GM18909 (cell line): ENCODE measurements around the gene STAB2.

ENCODE experiments used
- ATAC-seq: cut with Tn5 transposase; IDR thresholded peaks from one replicate; pipeline ENCODE4 v1.9.1; 2021; ENCODE audit warnings: mild to moderate bottlenecking; ENCODE audit not compliant: unreplicated experiment, poor library complexity

The STAB2 gene

GRCh38 chr12:103731539-103731938 lies 144.5 kb downstream of the STAB2 start:
- ATAC-seq: no peak

- no peak for ATAC-seq
These were observed 147.8 kb downstream of the STAB2 start for GRCh38 chr12:103734863-103735262.

GRCh38 chr12:103735291-103735690 lies 148.2 kb downstream of the STAB2 start:
- ATAC-seq: no peak

- no peak for ATAC-seq
These were observed 149.5 kb downstream of the STAB2 start for GRCh38 chr12:103736572-103736971.

GRCh38 chr12:103737881-103738280 lies 150.8 kb downstream of the STAB2 start:
- ATAC-seq: no peak

- ATAC-seq: no peak
These were observed 155.4 kb downstream of the STAB2 start for GRCh38 chr12:103742349-103742932.

GRCh38 chr12:103743788-103744187 lies 156.7 kb downstream of the STAB2 start:
- ATAC-seq: no peak

GRCh38 chr12:103745962-103746361 lies 158.9 kb downstream of the STAB2 start:
- ATAC-seq: no peak

- no peak for ATAC-seq
These were observed 160.9 kb downstream of the STAB2 start for GRCh38 chr12:103748002-103748401.

- ATAC-seq: no peak
These were observed 161.8 kb downstream of the STAB2 start for GRCh38 chr12:103748875-103749274.

- ATAC-seq: no peak
These were observed 164.1 kb downstream of the STAB2 start for GRCh38 chr12:103751171-103751570.

GRCh38 chr12:103751600-103751999 lies 164.5 kb downstream of the STAB2 start:
- no peak for ATAC-seq

- ATAC-seq: no peak
These were observed 168.4 kb downstream of the STAB2 start for GRCh38 chr12:103755425-103755824.

- no peak for ATAC-seq
These were observed 169.4 kb downstream of the STAB2 start for GRCh38 chr12:103756443-103756842.

GRCh38 chr12:103757248-103757647 lies 170.2 kb downstream of the STAB2 start:
- no peak for ATAC-seq

- ATAC-seq: no peak
These were observed 171.4 kb downstream of the STAB2 start for GRCh38 chr12:103758310-103759089.

- no peak for ATAC-seq
These were observed 175.4 kb downstream of the STAB2 start for GRCh38 chr12:103762473-103762872.

GRCh38 chr12:103765322-103765721 lies 178.2 kb downstream of the STAB2 start:
- ATAC-seq: no peak

GRCh38 chr12:103766028-103766427 lies 179.0 kb downstream of the STAB2 start:
- no peak for ATAC-seq

GRCh38 chr12:103768467-103769123 lies 181.5 kb downstream of the STAB2 start:
- no peak for ATAC-seq

GRCh38 chr12:103769240-103769945 lies 182.3 kb downstream of the STAB2 start:
- ATAC-seq: no peak
